Neutrophil (primary cell): ENCODE measurements around the gene DST.

ENCODE experiments used
- H3K27ac ChIP-seq: fragments of 200-600 bp; sonication (generic); 2 replicates; pipeline ENCODE4 v1.5.1; 2016; ENCODE audit warnings: mild to moderate bottlenecking, moderate library complexity
- H3K27me3 ChIP-seq: fragments of 200-600 bp; sonication (generic); 2 replicates; pipeline ENCODE4 v1.6.0; 2016; ENCODE audit warnings: mild to moderate bottlenecking
- H3K36me3 ChIP-seq: fragments of 200-600 bp; sonication (generic); 2 replicates; pipeline ENCODE4 v1.5.1; 2017
- H3K4me1 ChIP-seq, 2 experiments: fragments of 200-600 bp in 1 of 2; sonication (generic) in 1 of 2; 1 replicate in 1 of 2; 2 replicates in 1 of 2; pipeline versions ENCODE4 v1.5.1 to v1.6.1; 2013 to 2016; ENCODE audit warnings: low read depth in 1 of 2, low read length in 1 of 2, mild to moderate bottlenecking in 1 of 2, moderate library complexity in 1 of 2; ENCODE audit not compliant: control insufficient read depth in 1 of 2, insufficient read depth in 1 of 2
- H3K4me3 ChIP-seq, 2 experiments: fragments of 200-600 bp in 1 of 2; sonication (generic) in 1 of 2; 1 replicate in 1 of 2; 2 replicates in 1 of 2; pipeline ENCODE4 v1.5.1; 2013 to 2016; ENCODE audit warnings: low read depth in 1 of 2, low read length in 1 of 2, mild to moderate bottlenecking in 1 of 2, moderate library complexity in 1 of 2
- H3K9me3 ChIP-seq: fragments of 200-600 bp; sonication (generic); 2 replicates; pipeline ENCODE4 v1.5.1; 2016
- CTCF ChIP-seq: fragments of 200-600 bp; sonication (generic); IDR thresholded peaks from 2 replicates; pipeline ENCODE4 v1.5.1; 2016; ENCODE audit warnings: antibody characterized with exemption

DST gene

DNA sequence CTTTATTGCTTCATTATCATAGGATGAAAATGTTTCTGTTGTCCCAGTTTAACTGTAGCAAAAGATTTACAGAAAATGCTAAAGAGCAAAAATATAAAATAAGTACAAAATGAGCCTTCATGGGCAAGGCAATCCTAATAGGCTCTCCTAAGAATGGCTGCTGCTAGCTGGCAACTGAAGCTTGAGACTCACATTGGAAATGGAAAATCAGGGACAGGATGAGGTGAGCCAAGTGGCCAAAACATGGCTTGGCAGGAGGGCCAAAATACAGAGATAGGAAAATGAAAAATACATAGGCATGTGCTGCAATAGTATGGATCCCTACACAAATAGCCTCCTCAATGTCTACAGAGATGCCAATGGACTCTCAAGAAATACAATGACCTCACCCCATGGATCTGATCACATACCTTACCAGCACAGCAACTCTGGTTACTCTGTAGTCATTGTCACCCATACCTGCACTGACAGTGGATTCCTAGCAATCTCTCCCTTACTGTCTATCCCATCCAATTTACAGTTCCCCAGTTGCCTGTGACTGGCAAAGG is 105.4 kb downstream of the DST start:
- H3K36me3 ChIP-seq, result no peaks in the 10 kb centered on the region
- no peaks in the 10 kb centered on the region for H3K9me3 ChIP-seq
- H3K27me3 ChIP-seq, result no peaks in the 10 kb centered on the region
- no peak for TF ChIP-seq CTCF
- peaks cover 1 to 6% of the 10 kb centered on the region in 2 experiments for H3K4me1 ChIP-seq
- H3K4me3 ChIP-seq, result no peak overlapping the region
- H3K27ac ChIP-seq, result no peak overlapping the region

DNA sequence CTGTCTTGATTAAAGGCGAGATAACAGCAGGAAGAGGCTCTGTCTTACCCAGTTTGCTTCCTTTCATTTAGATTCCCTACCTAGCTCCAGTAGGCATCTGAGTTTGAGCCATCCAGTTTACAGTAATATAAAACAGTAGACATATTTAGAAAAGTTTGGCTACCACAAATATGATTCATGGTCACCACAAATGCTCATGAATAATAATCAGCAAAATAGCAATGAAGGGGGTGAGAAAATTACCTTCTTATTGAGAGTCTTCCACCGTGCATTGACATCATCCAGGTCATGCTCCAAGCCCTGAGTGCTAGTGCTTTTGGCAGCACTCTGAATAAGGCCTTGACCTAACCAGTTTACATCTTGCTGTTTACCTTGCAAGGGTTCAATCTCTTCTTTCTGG is 106.2 kb downstream of the DST start:
- TF ChIP-seq CTCF, result no peak
- Histone ChIP-seq H3K27ac (no peak overlapping the region), H3K27me3 (no peaks in the 10 kb centered on the region)

DNA sequence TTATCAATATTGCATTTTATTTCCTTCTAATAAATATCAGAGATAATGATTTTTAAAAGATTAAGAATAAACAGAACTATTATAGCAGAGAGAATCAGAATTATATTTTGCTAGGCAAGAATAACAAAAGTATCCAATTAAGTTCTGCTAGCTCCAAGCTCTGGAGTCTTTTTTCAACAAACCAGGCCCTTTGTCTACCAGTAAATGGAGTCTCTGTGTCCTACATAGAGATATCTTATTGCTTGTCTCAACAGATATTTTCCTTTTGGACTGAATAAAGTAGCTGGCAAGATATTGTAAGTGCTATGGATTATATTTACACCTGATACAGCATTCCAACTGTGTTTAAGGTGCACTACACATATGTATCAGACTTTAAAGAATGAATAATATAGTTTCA is 107.1 kb downstream of the DST start:
- Histone ChIP-seq H3K9me3 (no peaks in the 10 kb centered on the region), H3K4me3 (no peak overlapping the region), H3K27ac (no peak overlapping the region), H3K4me1 (no peaks in the 10 kb centered on the region), H3K36me3 (no peaks in the 10 kb centered on the region), H3K27me3 (no peaks in the 10 kb centered on the region)
- TF ChIP-seq CTCF, result no peak

More for the DNA sequence above, 106.2 kb downstream of the DST start:
- Histone ChIP-seq H3K9me3 (no peaks in the 10 kb centered on the region), H3K4me3 (no peak overlapping the region), H3K4me1 (no peaks in the 10 kb centered on the region), H3K36me3 (no peaks in the 10 kb centered on the region)

DNA sequence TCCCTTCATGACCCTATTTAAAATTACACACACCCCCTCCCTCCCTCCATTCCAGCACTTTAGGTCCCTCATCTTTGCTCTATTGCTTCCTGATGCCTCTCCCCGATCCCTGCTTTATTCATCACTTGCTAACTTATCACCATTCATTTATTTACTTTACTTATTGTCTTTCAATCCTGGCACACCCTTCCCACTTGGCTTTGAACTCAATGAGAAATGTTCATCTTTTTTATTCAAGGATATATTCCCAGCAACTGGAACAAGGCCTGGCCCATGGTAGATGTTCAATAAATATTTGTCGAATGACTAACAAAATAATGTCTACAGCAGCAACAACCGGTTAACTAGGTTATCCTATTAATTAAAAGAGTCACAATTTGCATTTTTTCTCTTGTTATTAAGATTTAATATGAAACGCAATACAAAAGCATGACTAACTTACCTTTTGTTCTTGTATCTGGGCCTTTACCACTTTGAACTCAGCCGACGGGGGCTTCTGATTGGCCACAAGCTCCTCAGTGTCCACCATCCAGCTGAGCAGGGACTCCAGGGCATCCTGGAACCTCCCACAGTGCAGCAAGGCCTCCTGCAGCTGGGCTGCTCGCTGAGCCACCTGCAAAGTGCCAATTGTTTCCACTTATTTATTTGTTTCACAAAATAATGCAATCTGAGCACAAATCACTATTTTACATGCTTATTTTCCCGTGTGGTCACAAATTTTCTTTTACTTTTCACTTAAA is 107.8 kb downstream of the DST start:
- no peak overlapping the region for H3K4me3 ChIP-seq
- no peaks in the 10 kb centered on the region for H3K27me3 ChIP-seq
- no peaks in the 10 kb centered on the region for H3K4me1 ChIP-seq
- H3K9me3 ChIP-seq, result no peaks in the 10 kb centered on the region
- H3K27ac ChIP-seq, result no peak overlapping the region
- TF ChIP-seq CTCF, result no peak
- H3K36me3 ChIP-seq, result no peaks in the 10 kb centered on the region

GRCh38 chr6:56532766-56533551 is 109.7 kb downstream of the DST start:
- Histone ChIP-seq H3K27me3 (no peaks in the 10 kb centered on the region), H3K27ac (no peak overlapping the region), H3K9me3 (no peaks in the 10 kb centered on the region), H3K4me1 (no peaks in the 10 kb centered on the region), H3K4me3 (no peak overlapping the region), H3K36me3 (no peaks in the 10 kb centered on the region)
- TF ChIP-seq CTCF, result no peak
